IPS-18c (cell line): Measurements from ENCODE around the gene BAMBI.
A peak's percentile ranks its signal among the peaks of the same experiment; 100 is the strongest.
"Not testable (repeated sequence)": the region's sequence is repeated elsewhere in the genome, so short reads cannot be mapped to it uniquely, and the experiment has no call there.

Experiments used
- H3K4me3 ChIP-seq: 2 replicates; pipeline ENCODE4 v1.7.0; 2013; ENCODE audit warnings: low read depth, mild to moderate bottlenecking, low read length, moderate library complexity; ENCODE audit not compliant: insufficient read depth
- H3K9me3 ChIP-seq: one replicate; pipeline ENCODE4 v1.6.1; 2013; ENCODE audit warnings: mild to moderate bottlenecking, low read length, moderate library complexity; ENCODE audit not compliant: control insufficient read depth, insufficient read depth

The BAMBI gene, protein sequence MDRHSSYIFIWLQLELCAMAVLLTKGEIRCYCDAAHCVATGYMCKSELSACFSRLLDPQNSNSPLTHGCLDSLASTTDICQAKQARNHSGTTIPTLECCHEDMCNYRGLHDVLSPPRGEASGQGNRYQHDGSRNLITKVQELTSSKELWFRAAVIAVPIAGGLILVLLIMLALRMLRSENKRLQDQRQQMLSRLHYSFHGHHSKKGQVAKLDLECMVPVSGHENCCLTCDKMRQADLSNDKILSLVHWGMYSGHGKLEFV

DNA sequence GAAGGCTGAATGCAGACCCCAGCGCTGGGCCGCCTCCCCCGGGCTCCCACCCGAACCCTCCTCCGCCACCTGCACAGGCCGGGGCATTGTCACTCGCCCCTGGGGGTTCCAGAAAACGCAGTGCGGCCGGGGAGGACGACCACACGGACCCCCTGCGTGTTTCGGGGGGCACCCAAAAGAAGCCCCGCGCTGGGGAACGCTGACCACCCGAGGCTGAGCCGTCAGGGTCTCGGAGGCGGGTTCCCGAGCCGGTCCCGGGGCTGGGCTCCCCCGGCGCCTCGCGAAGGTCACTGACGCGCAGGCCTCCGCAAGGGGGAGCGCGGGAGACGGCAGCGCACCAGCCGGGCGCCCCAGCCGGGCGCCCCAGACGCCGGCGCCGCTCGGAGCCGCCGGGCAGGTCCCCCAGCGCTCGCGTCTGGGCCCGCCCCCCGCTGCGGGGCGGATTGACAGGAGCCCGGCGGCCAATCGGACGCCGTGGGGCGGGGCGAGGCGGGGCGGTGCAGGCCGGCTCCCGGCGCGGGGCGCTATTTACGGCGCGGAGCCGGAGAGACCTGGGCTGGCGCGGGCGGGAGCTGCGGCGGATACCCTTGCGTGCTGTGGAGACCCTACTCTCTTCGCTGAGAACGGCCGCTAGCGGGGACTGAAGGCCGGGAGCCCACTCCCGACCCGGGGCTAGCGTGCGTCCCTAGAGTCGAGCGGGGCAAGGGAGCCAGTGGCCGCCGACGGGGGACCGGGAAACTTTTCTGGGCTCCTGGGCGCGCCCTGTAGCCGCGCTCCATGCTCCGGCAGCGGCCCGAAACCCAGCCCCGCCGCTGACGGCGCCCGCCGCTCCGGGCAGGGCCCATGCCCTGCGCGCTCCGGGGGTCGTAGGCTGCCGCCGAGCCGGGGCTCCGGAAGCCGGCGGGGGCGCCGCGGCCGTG lies at the start of gene BAMBI:
TSS of gene BAMBI (plus strand) at position 554 of the 920 bp plus-strand sequence. CDS start 377 bp downstream, outside the sequence.
- peak within 1 kb of the TSS; percentile 82 for H3K4me3 ChIP-seq
- no peaks in the 10 kb centered on the region for H3K9me3 ChIP-seq

DNA sequence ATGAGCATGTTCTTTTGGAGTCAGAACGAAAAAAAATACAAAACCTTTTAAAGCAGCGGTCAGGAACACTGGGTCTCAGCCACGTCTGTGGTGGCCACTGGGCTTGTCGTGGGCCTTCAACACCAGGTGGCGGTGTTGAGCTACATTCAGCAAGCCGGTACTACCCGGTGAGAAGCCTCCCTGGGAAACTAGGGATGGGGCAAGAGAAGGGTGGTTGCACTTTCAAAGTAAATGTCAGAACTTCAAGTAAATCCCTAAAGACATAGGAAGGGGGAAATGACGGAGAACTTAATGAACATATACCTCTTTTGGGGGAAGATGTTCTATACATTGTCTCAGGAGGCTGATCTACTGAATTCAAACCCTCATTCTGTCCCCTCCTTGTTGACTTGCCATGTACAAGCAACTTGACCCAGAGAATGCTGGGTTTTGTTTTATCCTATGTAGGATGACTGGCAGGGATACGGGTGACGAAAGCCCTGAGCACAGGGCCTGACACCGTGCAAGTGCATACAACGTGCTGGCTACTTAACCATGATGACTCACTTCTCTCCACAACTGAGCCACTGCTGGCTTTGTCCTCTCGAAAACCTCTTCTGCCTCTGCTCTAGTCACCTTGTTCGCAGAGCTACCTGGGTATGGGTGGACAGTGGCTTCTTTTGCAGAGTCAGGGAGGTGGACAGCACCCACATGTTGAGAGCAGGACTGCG lies 49.0 kb upstream of the BAMBI start:
- Histone ChIP-seq H3K9me3 (no peaks in the 10 kb centered on the region), H3K4me3 (no peak overlapping the region)

DNA sequence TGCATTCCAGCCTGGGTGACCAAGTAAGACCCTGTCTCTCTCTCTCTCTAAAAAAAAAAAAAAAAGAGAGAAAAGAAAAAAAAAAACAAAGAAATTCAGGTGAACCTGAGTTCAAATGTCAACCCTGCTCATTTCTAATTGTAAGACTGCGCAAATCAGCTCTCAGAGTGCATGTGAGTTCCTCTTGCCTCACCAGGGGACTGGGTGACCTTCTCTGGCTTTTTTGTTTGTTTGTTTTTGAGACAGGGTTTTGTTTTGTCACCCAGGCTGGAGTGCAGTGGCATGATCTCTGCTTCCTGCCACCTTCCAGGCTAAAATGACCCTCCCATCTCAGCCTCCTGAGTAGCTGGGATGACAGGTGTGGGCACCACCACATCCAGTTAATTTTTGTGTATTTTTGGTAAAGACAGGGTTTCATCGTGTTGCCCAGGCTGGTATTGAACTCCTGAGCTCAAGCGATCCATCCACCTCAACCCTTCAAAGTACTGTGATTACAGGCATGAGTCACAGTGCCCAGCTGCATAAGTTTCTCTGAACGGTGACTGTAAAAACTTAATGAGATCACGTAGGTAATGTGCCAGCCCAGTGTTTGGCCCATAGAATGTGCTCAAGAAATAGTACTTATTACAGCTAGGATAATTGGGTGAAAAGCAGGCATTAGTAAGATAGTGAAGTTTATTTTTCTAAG lies 45.3 kb upstream of the BAMBI start:
- Histone ChIP-seq H3K4me3 (no peak overlapping the region), H3K9me3 (no peaks in the 10 kb centered on the region)

DNA sequence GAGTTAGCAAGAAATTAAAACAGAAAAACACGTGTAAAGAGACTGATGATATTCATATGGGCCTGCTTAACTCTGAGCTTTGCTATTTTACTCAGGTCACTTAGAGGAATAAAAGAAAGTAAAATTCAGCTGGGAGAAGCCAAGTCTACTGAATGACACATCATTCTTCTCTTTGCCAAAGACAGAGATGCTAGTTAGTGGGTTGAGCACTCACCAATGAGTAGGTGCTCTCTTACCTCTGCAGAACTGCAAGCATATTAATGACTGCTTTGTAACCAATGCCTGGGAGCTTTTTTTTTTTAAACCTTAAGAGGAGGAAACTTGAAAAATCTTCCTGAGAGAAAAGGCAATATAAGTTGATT lies 44.8 kb upstream of the BAMBI start:
- no peaks in the 10 kb centered on the region for H3K9me3 ChIP-seq
- H3K4me3 ChIP-seq: no peak overlapping the region

DNA sequence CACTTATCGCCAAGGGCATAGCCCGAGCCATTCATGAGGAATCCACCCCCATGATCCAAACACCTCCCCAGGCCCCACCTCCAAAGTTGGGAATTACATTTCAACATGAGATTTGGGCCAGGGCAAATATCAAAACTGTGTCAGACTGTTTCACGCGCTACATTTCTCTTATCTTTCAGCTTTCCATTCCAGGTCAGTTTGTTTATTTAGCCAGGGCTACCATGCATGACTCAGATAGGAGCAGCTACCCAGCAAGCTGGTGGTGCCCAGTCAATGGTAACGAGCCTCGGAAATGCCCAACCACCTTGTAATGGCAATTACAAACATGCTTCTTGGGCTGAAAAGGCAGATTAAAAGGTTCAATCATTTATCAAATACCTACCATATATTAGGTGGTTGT lies 43.6 kb upstream of the BAMBI start:
- H3K4me3 ChIP-seq: no peak overlapping the region

DNA sequence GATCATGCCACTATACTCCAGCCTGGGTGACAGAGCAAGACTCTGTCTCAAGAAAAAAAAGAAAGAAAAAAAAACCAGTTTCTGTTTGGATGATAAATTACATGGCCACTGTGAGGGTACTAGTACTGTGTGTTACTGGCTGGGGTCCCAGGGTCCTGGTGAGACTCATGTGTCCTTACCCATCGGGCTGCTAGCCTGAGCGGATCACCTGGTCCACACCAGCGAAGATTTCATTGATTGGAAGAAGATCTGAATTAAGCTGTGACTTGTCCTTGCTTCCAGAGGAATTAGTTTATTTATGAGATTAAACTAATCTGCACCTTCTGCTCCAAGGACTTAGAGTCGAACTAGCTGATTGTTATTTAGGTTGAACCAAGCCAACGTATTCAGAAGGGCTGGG lies 40.0 kb upstream of the BAMBI start:
- H3K9me3 ChIP-seq: no peaks in the 10 kb centered on the region
- H3K4me3 ChIP-seq: no peak overlapping the region

More for the DNA sequence above, 43.6 kb upstream of the BAMBI start:
- no peaks in the 10 kb centered on the region for H3K9me3 ChIP-seq

DNA sequence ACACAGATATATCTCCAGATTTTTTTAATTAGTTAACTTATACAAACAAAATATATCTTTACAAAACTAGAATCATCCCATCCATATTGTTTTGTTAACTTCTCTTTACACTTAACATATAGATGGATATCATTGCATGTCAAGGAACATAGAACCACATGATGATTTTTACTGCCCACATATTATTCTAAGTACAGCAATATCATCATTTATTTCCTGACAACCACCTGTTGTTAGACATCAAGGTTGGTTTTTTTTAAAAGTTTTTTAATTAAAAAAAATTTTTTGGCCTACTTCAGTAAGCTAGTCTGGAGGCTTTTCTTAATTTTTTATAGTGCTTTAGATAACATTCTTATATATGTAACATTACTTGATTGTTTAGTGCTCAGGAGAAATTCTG lies 38.9 kb upstream of the BAMBI start:
- Histone ChIP-seq H3K9me3 (no peaks in the 10 kb centered on the region), H3K4me3 (no peak overlapping the region)

DNA sequence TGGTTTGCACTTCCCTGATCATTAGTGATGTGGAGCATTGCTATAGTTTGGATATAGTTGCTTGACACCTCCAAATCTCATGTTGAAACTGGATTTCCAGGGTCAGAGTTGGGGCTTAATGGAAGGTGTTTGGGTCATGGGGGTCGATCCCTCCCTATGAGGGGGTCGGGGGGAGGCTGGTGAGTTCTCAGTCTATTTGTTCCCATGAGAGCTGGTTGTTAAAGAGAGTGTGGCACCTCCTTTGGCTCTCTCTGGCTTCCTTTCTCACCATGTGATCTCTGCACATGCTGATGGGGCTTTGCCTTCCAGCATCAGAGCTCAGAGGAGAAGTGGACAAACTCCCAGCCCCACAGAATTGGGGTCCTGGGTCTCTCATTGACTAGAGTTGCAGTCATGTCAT lies 36.8 kb upstream of the BAMBI start:
- no peaks in the 10 kb centered on the region for H3K9me3 ChIP-seq
- no peak overlapping the region for H3K4me3 ChIP-seq

DNA sequence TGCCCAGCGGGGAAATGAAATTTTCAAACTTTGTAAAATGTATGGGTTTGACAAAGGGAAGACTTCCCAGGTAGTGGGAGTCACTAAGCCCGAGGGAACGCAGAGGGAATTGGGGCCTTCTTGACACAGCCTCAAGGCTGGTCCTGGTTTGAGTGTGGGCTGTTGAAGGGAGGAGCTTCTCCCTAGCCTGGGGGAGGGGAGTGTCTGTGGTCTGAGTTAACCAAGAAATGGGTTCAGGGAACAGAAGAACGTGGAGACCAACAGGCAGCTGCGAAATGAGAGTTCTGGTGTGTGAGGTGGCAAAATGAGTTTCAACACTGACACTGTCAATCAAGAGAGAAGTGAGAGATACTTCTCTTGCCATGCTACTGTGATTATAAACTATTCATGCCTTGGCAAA lies 32.7 kb upstream of the BAMBI start:
- Histone ChIP-seq H3K9me3 (no peaks in the 10 kb centered on the region), H3K4me3 (no peak overlapping the region)

DNA sequence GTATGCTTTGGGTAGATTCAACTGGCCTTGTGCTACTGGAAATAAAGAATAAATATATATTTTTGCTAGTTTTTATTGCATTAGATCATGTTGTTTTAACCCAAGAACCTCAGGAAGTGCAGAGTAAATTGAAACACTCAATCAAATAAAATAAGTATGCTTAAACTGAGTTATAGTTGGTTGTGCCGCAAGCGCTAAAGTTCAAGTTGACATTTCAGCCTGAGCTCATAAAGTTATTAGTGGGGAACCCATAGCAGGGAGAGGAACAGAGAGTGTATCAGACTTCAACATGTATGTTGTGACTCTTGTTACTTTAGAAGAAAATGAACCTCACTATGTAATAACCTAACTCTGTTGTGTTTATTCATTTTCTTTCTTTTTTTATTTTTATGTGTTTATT lies 25.2 kb upstream of the BAMBI start:
- Histone ChIP-seq H3K4me3 (no peak overlapping the region), H3K9me3 (no peaks in the 10 kb centered on the region)

DNA sequence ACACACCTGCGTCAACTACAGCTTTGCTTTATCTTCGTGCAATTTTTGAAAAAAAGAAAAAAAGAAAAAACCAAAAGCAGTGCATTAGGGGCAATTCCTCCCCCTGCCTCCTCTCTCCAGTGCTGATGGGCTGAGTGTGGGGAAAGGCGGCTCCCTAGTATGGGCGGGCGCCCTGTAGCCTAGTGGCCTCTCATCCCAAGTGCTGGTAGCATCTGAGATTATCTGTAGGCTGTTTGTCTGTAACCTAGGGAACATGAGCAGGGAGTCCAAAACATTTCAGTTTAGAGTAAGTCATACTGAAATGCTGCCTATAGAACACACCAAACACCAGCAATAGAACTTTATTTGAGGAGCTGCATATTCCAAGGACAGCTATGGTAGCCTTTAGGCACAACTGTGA lies 24.6 kb upstream of the BAMBI start:
- H3K4me3 ChIP-seq: no peak overlapping the region
- no peaks in the 10 kb centered on the region for H3K9me3 ChIP-seq

DNA sequence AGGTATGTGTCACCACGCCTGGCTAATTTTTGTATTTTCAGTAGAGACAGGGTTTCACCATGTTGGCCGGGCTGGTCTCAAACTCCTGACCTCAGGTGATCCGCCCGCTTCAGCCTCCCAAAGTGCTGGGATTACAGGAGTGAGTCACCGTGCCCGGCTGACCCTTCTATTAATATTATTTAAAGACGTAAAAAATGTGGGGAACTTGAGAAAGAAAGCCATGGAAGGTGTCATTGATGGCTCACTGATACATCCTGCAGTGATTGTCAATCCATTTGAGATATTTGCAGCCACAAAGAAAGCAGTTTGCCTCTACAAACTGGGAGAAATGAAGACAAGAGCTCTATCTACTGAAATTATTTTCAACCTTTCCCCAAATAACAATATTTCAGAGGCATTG lies 18.5 kb upstream of the BAMBI start:
- H3K4me3 ChIP-seq, H3K9me3 ChIP-seq: not testable (repeated sequence)

DNA sequence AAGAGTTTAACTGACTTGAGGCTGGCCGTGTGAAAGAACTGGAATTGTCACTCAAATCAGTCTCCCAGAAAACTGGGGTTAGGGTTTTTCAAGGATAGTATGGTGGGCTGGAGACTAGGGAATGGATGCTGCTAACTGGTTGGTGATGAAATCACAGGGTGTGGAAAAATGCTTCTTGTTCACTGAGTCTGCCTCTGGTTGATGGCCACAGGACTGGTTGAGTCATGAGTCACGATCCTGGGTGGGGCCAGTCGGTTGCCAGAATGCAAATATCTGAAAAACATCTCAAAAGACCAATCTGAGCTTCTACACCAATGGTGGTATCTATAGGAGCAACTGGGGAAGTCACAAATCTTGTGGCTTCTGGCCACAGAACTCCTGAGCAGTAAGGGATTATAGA lies 16.3 kb upstream of the BAMBI start:
- no peak overlapping the region for H3K4me3 ChIP-seq
- no peaks in the 10 kb centered on the region for H3K9me3 ChIP-seq

DNA sequence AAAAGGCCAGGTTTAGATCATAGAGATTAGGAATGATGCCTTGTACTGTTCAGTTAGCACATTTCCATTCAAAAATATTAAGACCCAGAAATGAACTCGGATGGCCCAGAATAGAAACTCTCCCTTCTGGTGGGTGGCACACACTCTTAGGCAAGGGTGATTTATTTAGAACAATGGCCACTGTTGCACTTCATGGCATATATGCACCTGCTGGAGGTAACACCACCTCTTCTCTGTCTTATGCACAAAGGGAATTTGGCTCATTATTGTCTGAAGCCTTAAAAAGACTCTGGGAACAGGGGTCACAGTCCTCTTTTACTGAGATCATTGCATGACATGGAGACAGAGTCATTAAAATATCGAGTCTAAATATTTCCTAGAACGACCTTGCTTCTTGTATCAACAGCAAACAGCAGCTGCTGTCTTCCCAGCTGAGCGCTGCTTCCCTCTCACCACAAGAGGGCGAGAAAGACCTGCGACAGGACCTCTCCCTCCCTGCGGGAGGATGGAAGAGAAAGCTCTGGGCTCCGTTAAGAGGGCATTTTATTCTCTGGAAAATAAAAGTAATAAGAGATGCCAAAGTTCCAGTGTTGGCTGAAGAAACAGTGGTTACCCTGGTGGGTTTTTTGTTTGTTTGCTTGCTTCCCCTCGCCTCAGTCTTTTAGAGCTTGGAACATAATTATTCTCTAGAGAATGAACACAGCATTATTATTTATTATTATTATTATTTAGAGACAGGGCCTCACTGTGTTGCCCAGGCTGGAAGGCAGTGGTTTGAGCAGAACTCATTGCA lies 13.5 kb upstream of the BAMBI start:
- H3K9me3 ChIP-seq: no peaks in the 10 kb centered on the region
- no peak overlapping the region for H3K4me3 ChIP-seq

DNA sequence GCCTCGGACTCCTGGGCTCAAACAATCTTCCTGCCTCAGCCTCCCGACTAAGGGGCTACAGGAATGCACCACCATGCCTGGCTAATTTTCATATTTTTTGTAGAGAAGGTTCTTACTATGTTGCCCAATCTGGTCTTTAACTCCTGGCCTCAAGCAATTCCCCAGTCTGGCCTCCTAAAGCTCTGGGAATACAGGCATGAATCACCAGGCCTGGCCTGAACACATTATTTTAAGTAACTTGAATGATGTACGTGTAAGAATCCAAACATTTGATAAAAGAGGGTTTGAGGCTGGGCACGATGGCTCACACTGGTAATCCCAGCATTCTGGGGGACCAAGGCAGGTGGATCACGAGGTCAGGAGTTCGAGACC lies 13.0 kb upstream of the BAMBI start:
- Histone ChIP-seq H3K9me3 (no peaks in the 10 kb centered on the region), H3K4me3 (no peak overlapping the region)

DNA sequence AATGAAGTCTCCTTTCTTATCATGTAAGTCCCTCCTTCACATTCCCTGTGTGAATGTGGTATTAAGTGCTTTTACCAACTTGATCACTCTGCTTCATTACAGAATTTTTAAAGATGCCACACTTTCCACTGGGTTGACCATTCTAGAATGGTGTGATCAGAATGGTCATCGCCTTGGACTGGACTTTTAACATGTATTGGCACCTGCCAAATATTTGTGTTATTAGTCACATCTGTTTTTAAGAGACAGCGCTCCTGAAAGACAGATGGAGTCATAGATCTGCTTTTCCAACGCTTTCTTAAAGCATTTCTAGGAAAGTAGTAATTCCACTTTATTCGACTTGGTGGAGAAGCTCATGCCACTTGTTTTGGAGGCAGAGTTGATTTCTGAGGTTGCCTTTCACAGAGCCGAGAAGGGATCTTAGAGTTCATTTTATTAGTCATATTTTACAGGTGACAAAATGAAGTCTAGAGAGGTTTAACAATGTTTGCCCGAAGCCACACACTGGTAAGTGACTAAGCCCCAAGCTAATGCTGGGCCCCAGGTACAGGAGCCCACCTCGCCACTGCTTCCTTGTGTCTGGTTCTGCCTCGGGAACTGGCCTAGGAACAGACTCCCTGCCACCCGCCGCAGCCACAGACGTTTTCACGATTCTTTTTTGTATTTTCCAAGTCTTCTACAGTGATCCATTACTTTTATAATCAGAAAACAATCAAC lies 10.4 kb upstream of the BAMBI start:
- no peaks in the 10 kb centered on the region for H3K9me3 ChIP-seq
- no peak overlapping the region for H3K4me3 ChIP-seq
